ENCODE measurements around the gene ASPG. TPM values are rescaled to one million over a fixed set of nuclear protein-coding genes. Genes with fewer than 3 reads are reported as not detected.

Gene ASPG
- polyA plus RNA-seq, 1 donor from 2014 or later, result 0.16 TPM

GRCh38 chr14:104082807-104083206 lies 2.7 kb upstream of the ASPG start:
- TF ChIP-seq SMC3 (conservative IDR thresholded peaks at IDR 0.05; ENCODE audit: poor library complexity) (no peak), EZH2 (IDR thresholded peaks at IDR 0.05; ENCODE audit: borderline replicate concordance, insufficient read depth, low read length, poor library complexity, severe bottlenecking) (no peak), REST (IDR thresholded peaks at IDR 0.05; ENCODE audit: borderline replicate concordance) (no peak)
- Histone ChIP-seq H3K4me3 (ENCODE audit: low read length) (no peak overlapping the region), H2AFZ (ENCODE audit: low read depth, low read length) (no peak overlapping the region), H3K36me3 (ENCODE audit: insufficient read depth, low read length) (no peaks in the 10 kb centered on the region), H3K27me3 (ENCODE audit: insufficient read depth, low read depth, low read length) (no peaks in the 10 kb centered on the region), H4K20me1 (ENCODE audit: insufficient read depth) (no peaks in the 10 kb centered on the region), H3K79me2 (replicated peaks; ENCODE audit: insufficient read depth, low read length) (no peaks in the 10 kb centered on the region), H3F3A (ENCODE audit: insufficient read depth, low read length, poor library complexity, severe bottlenecking) (no peaks in the 10 kb centered on the region), H3K9me2 (ENCODE audit: insufficient read depth, low read length) (no peaks in the 10 kb centered on the region), H3K27ac (ENCODE audit: low read length) (no peak overlapping the region), H3K9me3 (ENCODE audit: low read length) (no peaks in the 10 kb centered on the region), H3K9ac (ENCODE audit: low read length) (no peak overlapping the region), H3K4me2 (ENCODE audit: low read length) (no peak overlapping the region)

DNA sequence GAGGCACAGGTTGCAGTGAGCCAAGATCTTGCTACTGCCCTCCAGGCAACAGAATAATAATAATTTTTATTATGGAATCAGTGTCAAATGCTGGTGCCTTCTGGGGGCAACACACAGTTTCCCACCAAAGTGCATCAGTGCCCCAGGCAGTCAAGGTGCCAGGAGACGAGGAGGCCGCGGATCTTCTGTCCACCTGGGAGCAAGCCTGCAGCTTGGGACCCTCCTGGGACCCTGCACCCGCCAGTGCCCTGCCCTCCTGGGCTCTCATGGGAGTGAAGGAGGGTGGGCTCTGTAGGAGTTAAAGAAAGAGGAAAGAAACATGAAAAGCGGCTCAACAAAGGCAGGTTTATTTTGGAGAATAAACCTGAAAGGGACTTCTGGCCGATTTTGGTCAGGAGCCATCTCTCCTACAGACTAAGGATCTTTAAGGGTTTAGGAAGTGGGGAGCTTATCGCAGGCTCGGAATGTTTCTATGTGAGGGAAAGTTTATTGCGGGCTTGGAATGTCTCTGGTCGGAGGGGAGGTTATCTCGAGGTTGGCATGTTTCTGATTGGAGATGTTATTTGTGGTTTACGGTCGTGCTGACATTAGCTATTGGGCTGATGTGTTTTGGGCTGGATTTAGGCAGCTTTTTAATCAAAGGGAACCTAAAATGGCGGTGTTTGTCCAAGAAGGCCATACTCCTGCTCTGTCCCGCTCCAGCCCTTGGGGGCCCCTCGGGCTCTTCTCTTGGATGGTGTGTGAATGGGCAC lies 1.1 kb upstream of the ASPG start:
- TF ChIP-seq RAD21 (conservative IDR thresholded peaks at IDR 0.05), result no peak
- TF ChIP-seq, protein P1, sequence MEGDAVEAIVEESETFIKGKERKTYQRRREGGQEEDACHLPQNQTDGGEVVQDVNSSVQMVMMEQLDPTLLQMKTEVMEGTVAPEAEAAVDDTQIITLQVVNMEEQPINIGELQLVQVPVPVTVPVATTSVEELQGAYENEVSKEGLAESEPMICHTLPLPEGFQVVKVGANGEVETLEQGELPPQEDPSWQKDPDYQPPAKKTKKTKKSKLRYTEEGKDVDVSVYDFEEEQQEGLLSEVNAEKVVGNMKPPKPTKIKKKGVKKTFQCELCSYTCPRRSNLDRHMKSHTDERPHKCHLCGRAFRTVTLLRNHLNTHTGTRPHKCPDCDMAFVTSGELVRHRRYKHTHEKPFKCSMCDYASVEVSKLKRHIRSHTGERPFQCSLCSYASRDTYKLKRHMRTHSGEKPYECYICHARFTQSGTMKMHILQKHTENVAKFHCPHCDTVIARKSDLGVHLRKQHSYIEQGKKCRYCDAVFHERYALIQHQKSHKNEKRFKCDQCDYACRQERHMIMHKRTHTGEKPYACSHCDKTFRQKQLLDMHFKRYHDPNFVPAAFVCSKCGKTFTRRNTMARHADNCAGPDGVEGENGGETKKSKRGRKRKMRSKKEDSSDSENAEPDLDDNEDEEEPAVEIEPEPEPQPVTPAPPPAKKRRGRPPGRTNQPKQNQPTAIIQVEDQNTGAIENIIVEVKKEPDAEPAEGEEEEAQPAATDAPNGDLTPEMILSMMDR (IDR thresholded peaks at IDR 0.05; ENCODE audit: poor library complexity, severe bottlenecking), result no peak
- TF ChIP-seq EZH2 (IDR thresholded peaks at IDR 0.05; ENCODE audit: borderline replicate concordance, insufficient read depth, low read length, poor library complexity, severe bottlenecking), result no peak
- TF ChIP-seq MXI1 (conservative IDR thresholded peaks at IDR 0.05; ENCODE audit: poor library complexity, severe bottlenecking), result no peak
- no peak for TF ChIP-seq POLR2AphosphoS5 (IDR thresholded peaks at IDR 0.05)
- TF ChIP-seq TAF1 (IDR thresholded peaks at IDR 0.05; ENCODE audit: low read depth), result no peak
- TF ChIP-seq SMC3 (conservative IDR thresholded peaks at IDR 0.05; ENCODE audit: poor library complexity), result no peak
- no peak for TF ChIP-seq EP300 (conservative IDR thresholded peaks at IDR 0.05; ENCODE audit: poor library complexity, severe bottlenecking)
- no peak for TF ChIP-seq REST (IDR thresholded peaks at IDR 0.05; ENCODE audit: borderline replicate concordance)
- Histone ChIP-seq H3K36me3 (ENCODE audit: insufficient read depth, low read length) (no peaks in the 10 kb centered on the region), H3K79me2 (replicated peaks; ENCODE audit: insufficient read depth, low read length) (no peaks in the 10 kb centered on the region), H3F3A (ENCODE audit: insufficient read depth, low read length, poor library complexity, severe bottlenecking) (no peaks in the 10 kb centered on the region), H3K9ac (ENCODE audit: low read length) (no peak overlapping the region), H2AFZ (ENCODE audit: low read depth, low read length) (no peak overlapping the region), H3K4me2 (ENCODE audit: low read length) (no peak overlapping the region), H3K4me3 (ENCODE audit: low read length) (no peak overlapping the region), H3K9me3 (ENCODE audit: low read length) (no peaks in the 10 kb centered on the region), H4K20me1 (ENCODE audit: insufficient read depth) (no peaks in the 10 kb centered on the region), H3K9me2 (ENCODE audit: insufficient read depth, low read length) (no peaks in the 10 kb centered on the region), H3K27me3 (ENCODE audit: insufficient read depth, low read depth, low read length) (no peaks in the 10 kb centered on the region), H3K27ac (ENCODE audit: low read length) (no peak overlapping the region)

Measured in neural cell (in vitro differentiated cells).